Measurements from ENCODE around the gene CADM1. TPM values are rescaled to one million over a fixed set of nuclear protein-coding genes. Genes with fewer than 3 reads are reported as not detected.

The CADM1 gene
- total RNA-seq, 4 donors from 2014 or later = 17.1 to 49.8 (median 30.7) TPM

DNA sequence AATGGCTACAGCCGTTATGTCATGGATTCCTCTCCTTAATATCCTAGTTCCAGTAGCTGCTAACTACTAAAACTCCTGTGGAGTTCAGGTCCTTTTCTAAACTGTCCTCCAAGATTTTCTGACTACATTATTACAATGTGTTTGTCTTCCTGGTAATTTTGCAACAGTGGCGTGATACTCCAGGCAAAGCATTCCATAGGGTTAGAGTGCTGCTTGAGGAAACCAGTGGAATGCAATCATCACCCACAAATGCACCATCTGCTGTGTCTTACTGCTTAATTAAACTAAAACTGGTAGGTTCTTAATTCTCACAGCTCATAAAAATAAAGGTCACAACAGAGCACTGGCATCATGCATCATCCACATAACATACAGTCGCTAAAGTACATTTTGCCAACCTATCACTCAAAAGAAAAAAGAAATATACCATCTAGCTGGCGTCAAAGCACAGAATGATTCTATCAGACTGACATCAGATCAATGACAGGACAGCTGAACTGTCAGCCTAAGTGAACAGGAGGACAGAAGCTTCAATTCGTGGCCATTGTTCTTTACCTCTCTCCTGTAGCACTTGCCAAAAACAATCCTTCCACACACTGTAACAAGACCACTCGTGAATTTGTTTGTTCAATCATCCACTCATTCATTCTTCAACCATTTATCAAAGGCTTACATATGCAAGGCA, 182.5 kb downstream of the CADM1 start:
- Histone ChIP-seq H3K4me1 (peaks cover 0 to 16% (median 6%) of the 10 kb centered on the region in 4 donors), H3K36me3 (no peaks in the 10 kb centered on the region), H3K27me3 (no peaks in the 10 kb centered on the region), H3K4me3 (no peak overlapping the region), H3K9me3 (no peaks in the 10 kb centered on the region), H3K27ac (no peak overlapping the region)
- no peak for DNase-seq (ENCODE audit: low spot score in 2 of 2)
- WGBS, 2 donors = 80 to 82% methylated on average over 6 of the region's 6 CpGs
- TF ChIP-seq EP300 (IDR thresholded peaks at IDR 0.05) (no peak), POLR2A (IDR thresholded peaks at IDR 0.05) (no peak)
- TF ChIP-seq, protein P1, sequence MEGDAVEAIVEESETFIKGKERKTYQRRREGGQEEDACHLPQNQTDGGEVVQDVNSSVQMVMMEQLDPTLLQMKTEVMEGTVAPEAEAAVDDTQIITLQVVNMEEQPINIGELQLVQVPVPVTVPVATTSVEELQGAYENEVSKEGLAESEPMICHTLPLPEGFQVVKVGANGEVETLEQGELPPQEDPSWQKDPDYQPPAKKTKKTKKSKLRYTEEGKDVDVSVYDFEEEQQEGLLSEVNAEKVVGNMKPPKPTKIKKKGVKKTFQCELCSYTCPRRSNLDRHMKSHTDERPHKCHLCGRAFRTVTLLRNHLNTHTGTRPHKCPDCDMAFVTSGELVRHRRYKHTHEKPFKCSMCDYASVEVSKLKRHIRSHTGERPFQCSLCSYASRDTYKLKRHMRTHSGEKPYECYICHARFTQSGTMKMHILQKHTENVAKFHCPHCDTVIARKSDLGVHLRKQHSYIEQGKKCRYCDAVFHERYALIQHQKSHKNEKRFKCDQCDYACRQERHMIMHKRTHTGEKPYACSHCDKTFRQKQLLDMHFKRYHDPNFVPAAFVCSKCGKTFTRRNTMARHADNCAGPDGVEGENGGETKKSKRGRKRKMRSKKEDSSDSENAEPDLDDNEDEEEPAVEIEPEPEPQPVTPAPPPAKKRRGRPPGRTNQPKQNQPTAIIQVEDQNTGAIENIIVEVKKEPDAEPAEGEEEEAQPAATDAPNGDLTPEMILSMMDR (IDR thresholded peaks at IDR 0.05) = no peak

- Histone ChIP-seq H3K36me3 (no peaks in the 10 kb centered on the region), H3K9me3 (no peaks in the 10 kb centered on the region), H3K4me1 (no peaks in the 10 kb centered on the region), H3K27ac (no peak overlapping the region), H3K4me3 (no peak overlapping the region), H3K27me3 (no peaks in the 10 kb centered on the region)
- DNase-seq (ENCODE audit: low spot score in 2 of 2) = no peak
- no peak for TF ChIP-seq EP300 (IDR thresholded peaks at IDR 0.05)
- TF ChIP-seq, protein P1 (IDR thresholded peaks at IDR 0.05) = no peak
- no peak for TF ChIP-seq POLR2A (IDR thresholded peaks at IDR 0.05)
- WGBS, 2 donors = 77 to 78% methylated on average over 6 of the region's 6 CpGs
Observed at GRCh38 chr11:115317277-115318185, 186.7 kb downstream of the CADM1 start.

DNA sequence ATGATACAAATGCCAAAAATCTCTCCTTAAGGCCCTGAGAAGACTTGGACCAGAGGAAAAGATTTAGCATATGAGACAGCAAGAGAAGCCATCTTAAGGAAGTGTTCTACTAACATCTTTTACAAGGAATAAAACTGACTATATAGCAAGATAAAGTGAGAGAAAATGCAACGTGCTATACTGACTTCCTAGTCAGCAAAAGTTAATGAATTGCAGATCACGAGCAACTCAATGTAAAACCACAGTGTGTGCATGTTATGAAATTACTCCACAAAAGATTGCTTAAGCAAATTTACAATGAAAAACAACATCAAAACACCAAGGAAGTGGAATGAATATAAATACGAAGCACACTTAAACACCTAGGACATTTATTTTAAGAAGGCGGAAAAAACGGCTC, 187.5 kb downstream of the CADM1 start:
- Histone ChIP-seq H3K4me3 (no peak overlapping the region), H3K4me1 (no peaks in the 10 kb centered on the region), H3K9me3 (no peaks in the 10 kb centered on the region), H3K27ac (no peak overlapping the region), H3K36me3 (no peaks in the 10 kb centered on the region), H3K27me3 (no peaks in the 10 kb centered on the region)
- no peak for TF ChIP-seq EP300 (IDR thresholded peaks at IDR 0.05)
- TF ChIP-seq POLR2A (IDR thresholded peaks at IDR 0.05) = no peak
- TF ChIP-seq, protein P1 (IDR thresholded peaks at IDR 0.05) = no peak
- DNase-seq (ENCODE audit: low spot score in 2 of 2) = no peak
- whole genome bisulfite sequencing, 2 donors = 85% methylated on average over 5 of the region's 5 CpGs

GRCh38 chr11:115314330-115314920, 189.8 kb downstream of the CADM1 start:
- Histone ChIP-seq H3K9me3 (no peaks in the 10 kb centered on the region), H3K27me3 (no peaks in the 10 kb centered on the region), H3K4me1 (no peaks in the 10 kb centered on the region), H3K27ac (no peak overlapping the region), H3K36me3 (no peaks in the 10 kb centered on the region), H3K4me3 (no peak overlapping the region)
- WGBS, 2 donors = 64 to 69% methylated on average over 3 of the region's 3 CpGs
- no peak for TF ChIP-seq EP300 (IDR thresholded peaks at IDR 0.05)
- TF ChIP-seq, protein P1 (IDR thresholded peaks at IDR 0.05) = no peak
- no peak for TF ChIP-seq POLR2A (IDR thresholded peaks at IDR 0.05)
- DNase-seq (ENCODE audit: low spot score in 2 of 2) = no peak
